Brain microvascular endothelial cell (primary cell): Measurements from ENCODE around the gene NOP9.
A peak's percentile ranks its signal among the peaks of the same experiment; 100 is the strongest.

ENCODE experiments used
- DNase-seq: peaks from one replicate; pipeline ENCODE4 v3.0.0-alpha.2; 2020
- H3K27ac ChIP-seq: fragments of 250-450 bp; sonication (Bioruptor Pico); 2 replicates; pipeline ENCODE4 v1.5.1; 2020; ENCODE audit warnings: mild to moderate bottlenecking, moderate library complexity
- H3K27me3 ChIP-seq: fragments of 250-450 bp; sonication (Bioruptor Pico); replicated peaks from 2 replicates; pipeline ENCODE4 v1.5.1; 2020; ENCODE audit warnings: mild to moderate bottlenecking
- H3K36me3 ChIP-seq: fragments of 250-450 bp; sonication (Bioruptor Pico); replicated peaks from 2 replicates; pipeline ENCODE4 v1.5.1; 2020; ENCODE audit warnings: mild to moderate bottlenecking
- H3K4me3 ChIP-seq: 2 replicates; pipeline ENCODE4 v1.5.1; 2011; ENCODE audit warnings: low read depth, mild to moderate bottlenecking, control low read depth, low read length, moderate library complexity
- CTCF ChIP-seq: IDR thresholded peaks from 2 replicates; pipeline ENCODE4 v1.5.1; 2011; ENCODE audit warnings: low read depth, mild to moderate bottlenecking, moderate library complexity, low read length, control low read depth, inconsistent platforms; ENCODE audit errors: missing control alignments
- in situ Hi-C: cut with HindIII; loops from 2 replicates; pipeline ENCODE4 v1.10.0; 2017; ENCODE audit warnings: low sequenced_read_pairs, low pct_ligation_motif_present

Gene NOP9

GRCh38 chr14:24337824-24338175 lies 38.1 kb downstream of the NOP9 start:
- Histone ChIP-seq H3K4me3 (no peak overlapping the region), H3K27me3 (peaks cover 11% of the 10 kb centered on the region), H3K27ac (no peak overlapping the region), H3K36me3 (no peaks in the 10 kb centered on the region)
- no peak for TF ChIP-seq CTCF
- no peak for DNase-seq
- in situ Hi-C loops: loop anchor here (10.0 kb wide), 1 partner anchor 97 kb away; no protein-coding TSS in a partner anchor

DNA sequence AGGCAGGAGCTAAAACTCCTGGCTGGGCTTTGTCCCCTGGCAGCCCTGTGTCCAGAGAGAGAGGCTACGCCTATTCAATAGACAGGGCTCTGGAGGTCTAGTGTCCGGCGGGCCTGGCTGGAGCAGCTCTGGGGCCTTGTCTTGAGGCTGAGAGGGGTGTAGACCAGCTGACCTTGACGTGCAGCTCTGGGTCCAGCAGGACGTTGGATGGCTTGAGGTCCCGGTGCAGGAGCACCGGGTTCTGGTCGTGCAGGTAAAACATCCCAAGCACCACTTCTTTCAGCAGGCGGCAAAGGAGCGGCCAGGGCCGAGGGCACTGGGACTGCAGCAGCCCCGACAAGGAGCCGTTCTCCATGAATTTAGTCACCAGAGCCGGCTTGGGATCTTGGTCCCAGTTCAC lies 39.2 kb downstream of the NOP9 start:
- Histone ChIP-seq H3K27ac (no peak overlapping the region), H3K4me3 (no peak overlapping the region), H3K27me3 (peaks cover 11% of the 10 kb centered on the region), H3K36me3 (no peaks in the 10 kb centered on the region)
- DNase-seq: no peak
- TF ChIP-seq CTCF: no peak
- in situ Hi-C loops: loop anchor here (10.0 kb wide), 1 partner anchor 96 kb away; no protein-coding TSS in a partner anchor

DNA sequence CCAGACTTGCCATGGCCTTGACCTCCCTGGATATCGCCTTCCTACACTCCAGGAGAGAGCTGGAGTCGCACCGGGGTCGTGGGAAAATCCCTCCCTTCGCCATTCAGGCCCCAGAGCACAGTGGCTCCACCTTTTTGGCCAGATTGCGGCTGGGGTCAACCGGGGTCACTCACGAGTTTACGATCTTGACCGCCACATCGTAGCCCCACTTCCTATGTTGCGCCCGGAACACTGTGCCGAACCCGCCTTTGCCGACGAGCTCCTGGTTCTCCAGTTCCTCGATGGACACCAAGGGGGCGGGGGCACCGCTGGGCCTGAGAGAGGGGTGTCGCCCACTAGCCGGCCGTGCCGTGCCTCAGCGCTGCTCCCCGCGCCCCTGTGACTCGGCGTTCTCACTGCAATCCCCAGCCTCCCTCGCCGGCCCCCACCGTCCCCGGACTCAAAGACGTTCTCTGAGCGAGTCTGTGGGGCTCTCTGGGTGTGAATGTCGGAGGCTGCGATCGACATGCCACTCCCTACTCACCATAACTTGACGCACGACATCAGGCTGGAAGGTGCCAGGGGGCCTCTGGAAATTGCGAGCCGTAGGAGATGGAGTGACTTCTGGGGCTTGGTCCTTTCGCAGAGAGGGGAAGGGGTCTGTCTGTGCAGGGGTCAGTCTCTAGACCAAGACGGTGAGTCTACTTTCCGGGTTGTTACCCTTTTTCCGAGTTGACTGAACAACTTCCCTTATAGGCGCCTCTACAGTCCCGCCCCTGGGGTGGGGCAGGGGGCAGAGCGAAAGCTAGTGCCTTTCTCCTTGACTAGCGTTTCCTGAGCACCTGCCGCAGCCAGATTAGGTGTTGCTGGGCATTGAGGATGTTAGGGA lies 39.9 kb downstream of the NOP9 start, which contains the start of gene RIPK3:
TSS of gene RIPK3 (minus strand) at position 708 of the 868 bp plus-strand sequence. CDS start at position 543, 165 bp downstream.
- TF ChIP-seq CTCF: no peak
- peaks cover 11% of the 10 kb centered on the region for H3K27me3 ChIP-seq
- H3K4me3 ChIP-seq: peak within 1 kb of the TSS; percentile 22
- H3K36me3 ChIP-seq: no peaks in the 10 kb centered on the region
- in situ Hi-C loops: loop anchor here (10.0 kb wide), 1 partner anchor 95 kb away; no protein-coding TSS in a partner anchor
- no peak for DNase-seq
- no peak within 1 kb of the TSS for H3K27ac ChIP-seq

- in situ Hi-C loops: no loop called here
- Histone ChIP-seq H3K27me3 (peaks cover 11% of the 10 kb centered on the region), H3K4me3 (no peak overlapping the region), H3K36me3 (no peaks in the 10 kb centered on the region), H3K27ac (no peak overlapping the region)
- TF ChIP-seq CTCF: no peak
- no peak for DNase-seq
Observed at GRCh38 chr14:24340606-24341005, 41.0 kb downstream of the NOP9 start.

GRCh38 chr14:24342889-24343288 lies 43.2 kb downstream of the NOP9 start:
- Histone ChIP-seq H3K27me3 (peaks cover 11% of the 10 kb centered on the region), H3K4me3 (no peak overlapping the region), H3K36me3 (no peaks in the 10 kb centered on the region), H3K27ac (no peak overlapping the region)
- no peak for DNase-seq
- no peak for TF ChIP-seq CTCF
- in situ Hi-C loops: no loop called here
